GM12874 (cell line): ENCODE results near the gene CYP4B1.

Experiments used
- TF ChIP-seq, protein P1 (sequence below): IDR thresholded peaks from 2 replicates; pipeline ENCODE4 v1.5.1; 2011; ENCODE audit warnings: low read depth, mild to moderate bottlenecking, control low read depth, low read length, moderate library complexity; ENCODE audit not compliant: insufficient read depth

CYP4B1 gene

DNA sequence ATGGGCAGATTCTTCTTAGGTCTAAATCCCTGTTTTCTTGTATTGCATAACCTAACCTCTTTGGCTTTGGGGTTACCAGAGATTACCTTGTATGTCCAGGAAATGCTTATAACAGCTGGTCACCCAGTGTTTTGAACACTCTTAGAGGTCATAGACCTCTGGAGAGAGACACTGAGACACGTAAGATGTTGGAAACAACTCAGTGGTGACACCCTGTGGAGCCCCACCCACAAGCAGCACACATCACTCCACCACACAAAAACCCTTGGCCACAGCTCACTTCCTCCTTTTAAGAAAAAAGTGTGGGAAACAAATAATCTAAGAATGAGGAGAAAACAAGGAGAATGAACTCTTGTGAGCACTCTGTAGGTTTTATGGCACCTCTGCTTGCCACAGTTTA, 26.3 kb upstream of the CYP4B1 start:
- TF ChIP-seq, protein P1, sequence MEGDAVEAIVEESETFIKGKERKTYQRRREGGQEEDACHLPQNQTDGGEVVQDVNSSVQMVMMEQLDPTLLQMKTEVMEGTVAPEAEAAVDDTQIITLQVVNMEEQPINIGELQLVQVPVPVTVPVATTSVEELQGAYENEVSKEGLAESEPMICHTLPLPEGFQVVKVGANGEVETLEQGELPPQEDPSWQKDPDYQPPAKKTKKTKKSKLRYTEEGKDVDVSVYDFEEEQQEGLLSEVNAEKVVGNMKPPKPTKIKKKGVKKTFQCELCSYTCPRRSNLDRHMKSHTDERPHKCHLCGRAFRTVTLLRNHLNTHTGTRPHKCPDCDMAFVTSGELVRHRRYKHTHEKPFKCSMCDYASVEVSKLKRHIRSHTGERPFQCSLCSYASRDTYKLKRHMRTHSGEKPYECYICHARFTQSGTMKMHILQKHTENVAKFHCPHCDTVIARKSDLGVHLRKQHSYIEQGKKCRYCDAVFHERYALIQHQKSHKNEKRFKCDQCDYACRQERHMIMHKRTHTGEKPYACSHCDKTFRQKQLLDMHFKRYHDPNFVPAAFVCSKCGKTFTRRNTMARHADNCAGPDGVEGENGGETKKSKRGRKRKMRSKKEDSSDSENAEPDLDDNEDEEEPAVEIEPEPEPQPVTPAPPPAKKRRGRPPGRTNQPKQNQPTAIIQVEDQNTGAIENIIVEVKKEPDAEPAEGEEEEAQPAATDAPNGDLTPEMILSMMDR, result no peak

GRCh38 chr1:46774297-46774696, 24.5 kb upstream of the CYP4B1 start:
- TF ChIP-seq, protein P1, result no peak

DNA sequence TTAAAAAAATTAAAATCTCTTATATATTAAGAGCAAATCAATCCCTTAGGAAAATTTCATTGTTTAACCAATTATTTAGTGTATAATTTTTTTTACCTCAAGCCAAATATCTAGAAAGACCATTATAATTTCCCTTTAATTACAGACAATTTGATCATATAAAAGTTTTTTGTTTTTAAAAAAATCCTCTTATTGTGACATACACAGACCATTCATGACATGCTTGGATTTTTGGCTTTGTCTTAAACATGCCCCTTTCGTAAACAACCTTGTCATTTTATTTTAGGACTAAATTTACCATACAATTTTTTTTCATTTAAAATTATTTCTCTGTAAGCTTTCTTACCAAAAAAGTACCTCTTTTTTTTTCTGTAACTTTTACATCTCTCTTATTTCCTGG, 14.2 kb upstream of the CYP4B1 start:
- TF ChIP-seq, protein P1, result no peak

- TF ChIP-seq, protein P1, result no peak
These were observed 8.3 kb upstream of the CYP4B1 start for GRCh38 chr1:46790446-46791101.

DNA sequence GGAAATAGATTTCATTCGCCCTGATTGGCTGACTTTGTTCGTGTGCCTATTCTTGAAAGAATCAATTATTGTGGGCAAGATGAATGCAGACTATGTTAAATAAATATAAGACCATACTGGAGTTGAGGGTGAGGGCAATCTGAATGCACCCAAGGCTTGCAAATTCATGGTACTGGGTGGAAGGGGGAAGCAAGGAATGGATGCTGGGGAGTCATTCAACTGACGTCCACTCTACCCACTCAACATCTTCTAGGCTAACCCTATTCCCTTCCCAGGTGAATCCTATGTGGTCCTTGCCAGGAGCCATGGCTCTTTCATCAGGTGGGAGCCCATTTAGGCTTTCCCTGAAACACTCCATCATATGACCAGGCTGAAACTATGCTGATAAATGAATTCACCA, 5.7 kb upstream of the CYP4B1 start:
- TF ChIP-seq, protein P1, result no peak

- TF ChIP-seq, protein P1, result no peak
These were observed 963 bp upstream of the CYP4B1 start for GRCh38 chr1:46797696-46798470.

GRCh38 chr1:46800742-46801141, 1.9 kb downstream of the CYP4B1 start:
- TF ChIP-seq, protein P1, result no peak
